WTC11 (cell line): ENCODE results near the gene SH2D6. TPM values are rescaled to one million over a fixed set of nuclear protein-coding genes. Genes with fewer than 3 reads are reported as not detected.
A peak's percentile ranks its signal among the peaks of the same experiment; 100 is the strongest.

Experiments
- ATAC-seq: fragments of 200-7000 bp; cut with Tn5 transposase; 2 replicates; pipeline ENCODE4 v1.10.0; 2021; ENCODE audit warnings: mild to moderate bottlenecking, moderate library complexity
- CTCF ChIA-PET: fragments of 300-600 bp; sonication (Branson Sonifier 250); formaldehyde crosslinking; loops from one replicate; lab custom pipeline; 2021; ENCODE audit warnings: antibody characterized with exemption; lab: Charles Lee
- POLR2A ChIA-PET: fragments of 350-600 bp; sonication (Branson Sonifier 250); formaldehyde crosslinking; loops from one replicate; lab custom pipeline; 2021; ENCODE audit warnings: antibody characterized with exemption; lab: Charles Lee
- DNase-seq: peaks from one replicate; pipeline ENCODE4 v3.0.0; 2021; ENCODE audit warnings: low spot score
- H3K27ac Mint-ChIP-seq: 2 replicates; pipeline ENCODE4 v1.8.0; 2021; ENCODE audit warnings: mixed read lengths
- H3K27me3 Mint-ChIP-seq: 2 replicates; pipeline ENCODE4 v1.8.0; 2021; ENCODE audit warnings: low read depth, mild to moderate bottlenecking, moderate library complexity, mixed read lengths
- H3K36me3 Mint-ChIP-seq: 2 replicates; pipeline ENCODE4 v1.8.0; 2021; ENCODE audit warnings: mixed read lengths
- H3K4me1 Mint-ChIP-seq: 2 replicates; pipeline ENCODE4 v1.8.0; 2022; ENCODE audit warnings: mixed read lengths
- H3K4me3 Mint-ChIP-seq: 2 replicates; pipeline ENCODE4 v1.8.0; 2021; ENCODE audit warnings: mild to moderate bottlenecking, moderate library complexity, mixed read lengths
- H3K9me3 Mint-ChIP-seq: 2 replicates; pipeline ENCODE4 v1.8.0; 2021; ENCODE audit warnings: mixed read lengths
- CREB1 ChIP-seq: sonication (generic); formaldehyde crosslinking; IDR thresholded peaks from 2 replicates; pipeline ENCODE4 v1.8.0; 2023; ENCODE audit warnings: mild to moderate bottlenecking, missing genetic modification reagents
- FOXP1 ChIP-seq: sonication (generic); formaldehyde crosslinking; IDR thresholded peaks from 2 replicates; pipeline ENCODE4 v1.8.0; 2022; ENCODE audit warnings: missing genetic modification reagents, mild to moderate bottlenecking, moderate library complexity, borderline replicate concordance
- GABPB1 ChIP-seq: sonication (generic); formaldehyde crosslinking; IDR thresholded peaks from 2 replicates; pipeline ENCODE4 v1.8.1; 2023; ENCODE audit warnings: mild to moderate bottlenecking, missing genetic modification reagents
- JAZF1 ChIP-seq: fragments of 250-450 bp; sonication (Bioruptor Pico); IDR thresholded peaks from 2 replicates; pipeline ENCODE4 v1.9.0; 2021; ENCODE audit warnings: moderate library complexity, mild to moderate bottlenecking, inconsistent platforms
- MLX ChIP-seq: sonication (generic); formaldehyde crosslinking; IDR thresholded peaks from 2 replicates; pipeline ENCODE4 v1.8.1; 2023; ENCODE audit warnings: mild to moderate bottlenecking, missing genetic modification reagents, moderate library complexity
- MXD4 ChIP-seq: fragments of 250-450 bp; sonication (Bioruptor Pico); IDR thresholded peaks from 2 replicates; pipeline ENCODE4 v1.8.0; 2021; ENCODE audit warnings: mild to moderate bottlenecking, moderate library complexity, borderline replicate concordance
- RELA ChIP-seq: sonication (generic); formaldehyde crosslinking; IDR thresholded peaks from 2 replicates; pipeline ENCODE4 v1.8.1; 2022; ENCODE audit warnings: missing genetic modification reagents, mild to moderate bottlenecking, borderline replicate concordance
- SMAD3 ChIP-seq: sonication (generic); formaldehyde crosslinking; IDR thresholded peaks from 2 replicates; pipeline ENCODE4 v1.8.0; 2022; ENCODE audit warnings: missing genetic modification reagents, mild to moderate bottlenecking, borderline replicate concordance
- USF1 ChIP-seq: sonication (generic); formaldehyde crosslinking; IDR thresholded peaks from 2 replicates; pipeline ENCODE4 v1.8.0; 2022; ENCODE audit warnings: mild to moderate bottlenecking, missing genetic modification reagents
- ZBTB43 ChIP-seq: sonication (generic); formaldehyde crosslinking; IDR thresholded peaks from 2 replicates; pipeline ENCODE4 v1.8.1; 2023; ENCODE audit warnings: mild to moderate bottlenecking, missing genetic modification reagents
- ZNF396 ChIP-seq: fragments of 250-450 bp; sonication (Bioruptor Pico); IDR thresholded peaks from 2 replicates; pipeline ENCODE4 v1.8.0; 2021; ENCODE audit warnings: mild to moderate bottlenecking, moderate library complexity, borderline replicate concordance
- ZNF423 ChIP-seq: fragments of 250-450 bp; sonication (Bioruptor Pico); IDR thresholded peaks from 2 replicates; pipeline ENCODE4 v2.1.2; 2022; ENCODE audit warnings: mild to moderate bottlenecking, moderate library complexity
- total RNA-seq: library from RNA; stranded (reverse); gene quantifications from 3 replicates; pipeline ENCODE4 v1.2.3, GENCODE V29; 2021
- TF ChIP-seq, protein P1 (sequence below): sonication (generic); formaldehyde crosslinking; IDR thresholded peaks from 2 replicates; pipeline ENCODE4 v1.8.0; 2022; ENCODE audit warnings: mild to moderate bottlenecking, missing genetic modification reagents

The SH2D6 gene
- total RNA-seq, 1 experiment from 2014 or later = 1.2 TPM

DNA sequence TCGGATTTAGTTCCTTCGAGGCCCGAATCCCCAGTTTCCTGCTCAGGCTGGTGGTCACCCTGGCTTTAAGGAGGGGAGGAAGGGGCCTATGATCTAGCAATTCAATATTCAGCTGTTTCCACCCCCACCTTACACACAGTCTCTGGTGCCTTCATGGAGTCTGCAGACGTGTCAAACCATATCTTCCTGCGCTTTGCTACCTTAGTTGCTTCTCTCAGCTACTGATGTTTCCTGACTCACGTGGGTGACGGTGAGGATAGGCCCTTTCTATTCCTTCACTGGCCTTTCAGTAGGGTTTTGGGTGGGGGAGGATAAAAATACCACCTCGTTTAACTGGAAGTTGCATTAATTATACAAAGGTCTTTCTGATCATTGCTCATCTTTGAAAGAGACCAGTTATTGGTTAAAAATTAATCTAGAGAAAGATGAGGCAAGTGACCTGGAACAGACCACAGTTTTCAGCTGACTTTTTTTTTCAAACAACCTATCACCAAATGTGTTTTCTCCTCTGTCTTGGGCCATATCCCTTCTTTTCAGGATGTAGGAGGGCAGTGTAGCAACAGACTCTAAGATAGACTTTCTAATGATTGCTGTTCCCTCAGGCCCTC, 49.7 kb downstream of the SH2D6 start (continued):
- TF ChIP-seq RELA (no peak), MXD4 (no peak), ZNF396 (no peak), CREB1 (CRISPR knock-in tag) (no peak), USF1 (CRISPR knock-in tag) (no peak), SMAD3 (CRISPR knock-in tag) (no peak), ZBTB43 (CRISPR knock-in tag) (no peak), JAZF1 (no peak)
- TF ChIP-seq, protein P1, sequence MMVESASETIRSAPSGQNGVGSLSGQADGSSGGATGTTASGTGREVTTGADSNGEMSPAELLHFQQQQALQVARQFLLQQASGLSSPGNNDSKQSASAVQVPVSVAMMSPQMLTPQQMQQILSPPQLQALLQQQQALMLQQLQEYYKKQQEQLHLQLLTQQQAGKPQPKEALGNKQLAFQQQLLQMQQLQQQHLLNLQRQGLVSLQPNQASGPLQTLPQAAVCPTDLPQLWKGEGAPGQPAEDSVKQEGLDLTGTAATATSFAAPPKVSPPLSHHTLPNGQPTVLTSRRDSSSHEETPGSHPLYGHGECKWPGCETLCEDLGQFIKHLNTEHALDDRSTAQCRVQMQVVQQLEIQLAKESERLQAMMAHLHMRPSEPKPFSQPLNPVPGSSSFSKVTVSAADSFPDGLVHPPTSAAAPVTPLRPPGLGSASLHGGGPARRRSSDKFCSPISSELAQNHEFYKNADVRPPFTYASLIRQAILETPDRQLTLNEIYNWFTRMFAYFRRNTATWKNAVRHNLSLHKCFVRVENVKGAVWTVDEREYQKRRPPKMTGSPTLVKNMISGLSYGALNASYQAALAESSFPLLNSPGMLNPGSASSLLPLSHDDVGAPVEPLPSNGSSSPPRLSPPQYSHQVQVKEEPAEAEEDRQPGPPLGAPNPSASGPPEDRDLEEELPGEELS = no peak

DNA sequence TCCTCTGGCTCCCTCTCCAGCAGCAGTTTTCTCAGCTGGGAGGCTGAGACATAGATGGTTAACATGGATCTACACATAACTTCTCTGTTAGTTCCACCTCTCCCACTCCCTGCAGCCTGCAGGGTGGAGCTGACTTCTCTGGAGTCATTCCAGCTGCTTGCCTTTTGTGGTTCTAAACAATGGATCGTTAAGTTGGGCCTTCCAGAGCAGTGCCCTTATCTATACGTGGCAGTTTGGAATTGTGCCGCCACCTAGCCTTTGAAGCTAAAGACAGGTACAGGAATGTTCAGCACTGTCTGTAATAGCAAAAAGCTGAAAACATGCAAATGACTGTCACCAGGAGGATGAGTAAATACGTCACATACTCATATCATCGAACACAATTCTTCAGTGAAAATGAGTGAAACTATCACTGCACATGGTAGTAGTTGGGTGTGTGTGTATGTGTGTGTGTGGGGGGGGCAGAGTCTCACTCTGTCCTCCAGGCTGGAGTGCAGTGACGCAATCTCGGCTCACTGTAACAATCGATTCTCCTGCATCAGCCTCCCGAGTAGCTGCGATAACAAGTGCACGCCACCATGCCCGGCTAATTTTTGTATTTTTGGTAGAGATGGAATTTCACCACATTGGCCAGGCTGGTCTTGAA, 50.3 kb downstream of the SH2D6 start:
- CTCF ChIA-PET = interaction anchor here (0.8 to 1.6 kb wide), 6 partner anchors 10 to 77 kb away, joined by 3 to 7 read pairs (median 3); no protein-coding TSS in a partner anchor
- peak; percentile 92 for ATAC-seq
- Mint-ChIP-seq H3K36me3 (no peaks in the 10 kb centered on the region), H3K4me1 (peaks cover 19% of the 10 kb centered on the region), H3K4me3 (no peak overlapping the region), H3K9me3 (no peaks in the 10 kb centered on the region), H3K27ac (peak overlapping the region; percentile 31; the same call in 1 of the 2 replicates), H3K27me3 (no peaks in the 10 kb centered on the region; the same call in 1 of the 2 replicates)
- DNase-seq = no peak
- POLR2A ChIA-PET = interaction anchor here (0.5 to 1.6 kb wide), 2 partner anchors 70 to 169 kb away, joined by 3 to 9 read pairs; partner anchors contain the start of gene MAT2A
- TF ChIP-seq GABPB1 (CRISPR knock-in tag) (peak; percentile 96), FOXP1 (no peak)

GRCh38 chr2:85470850-85471800, 52.6 kb downstream of the SH2D6 start:
- Mint-ChIP-seq H3K27ac (no peak overlapping the region), H3K36me3 (no peaks in the 10 kb centered on the region), H3K4me3 (no peak overlapping the region), H3K27me3 (no peaks in the 10 kb centered on the region; the same call in 1 of the 2 replicates), H3K9me3 (no peaks in the 10 kb centered on the region), H3K4me1 (peaks cover 22% of the 10 kb centered on the region)
- CTCF ChIA-PET = interaction anchor here (0.6 to 1.5 kb wide), 4 partner anchors 39 to 170 kb away, joined by 3 read pairs; partner anchors contain the start of gene MAT2A
- TF ChIP-seq GABPB1 (CRISPR knock-in tag) = peak; percentile 39; the same call in 1 of the 2 replicates
- TF ChIP-seq ZNF423 (CRISPR knock-in tag) = no peak
- no peak for TF ChIP-seq MLX (CRISPR knock-in tag)
- ATAC-seq (no peak), DNase-seq (no peak)
- POLR2A ChIA-PET = no interaction called here
